ENCODE results near the gene GLT8D2.

Gene GLT8D2

DNA sequence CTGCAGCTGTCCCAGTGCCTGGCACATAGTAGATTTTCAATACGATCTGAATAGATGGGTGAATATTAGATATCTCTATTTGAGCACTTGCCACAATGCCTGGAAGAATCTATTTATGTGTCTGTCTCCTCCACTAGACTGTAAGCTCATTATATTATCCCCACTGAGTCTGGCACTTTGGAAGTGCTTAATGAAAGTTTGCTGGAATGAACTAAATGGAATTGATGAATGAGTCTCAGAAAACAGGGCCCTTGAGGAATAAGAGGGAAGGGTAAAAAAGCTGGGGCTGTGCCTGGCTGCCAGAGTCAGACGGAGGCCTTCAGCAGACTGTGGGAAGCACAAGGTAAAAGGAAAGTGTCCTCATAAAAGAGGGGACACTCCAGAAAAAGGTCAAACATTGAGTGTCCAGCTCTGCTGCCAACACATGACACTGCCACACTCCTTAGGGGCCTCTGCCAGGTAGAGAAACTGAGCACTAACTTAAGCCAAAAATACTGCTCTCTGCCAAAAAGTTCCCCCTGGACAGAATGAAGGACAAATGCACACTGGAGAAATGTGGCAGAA is 39.3 kb downstream of the GLT8D2 start:
- no peak overlapping the region for H3K27ac ChIP-seq
- TF ChIP-seq, protein P1, sequence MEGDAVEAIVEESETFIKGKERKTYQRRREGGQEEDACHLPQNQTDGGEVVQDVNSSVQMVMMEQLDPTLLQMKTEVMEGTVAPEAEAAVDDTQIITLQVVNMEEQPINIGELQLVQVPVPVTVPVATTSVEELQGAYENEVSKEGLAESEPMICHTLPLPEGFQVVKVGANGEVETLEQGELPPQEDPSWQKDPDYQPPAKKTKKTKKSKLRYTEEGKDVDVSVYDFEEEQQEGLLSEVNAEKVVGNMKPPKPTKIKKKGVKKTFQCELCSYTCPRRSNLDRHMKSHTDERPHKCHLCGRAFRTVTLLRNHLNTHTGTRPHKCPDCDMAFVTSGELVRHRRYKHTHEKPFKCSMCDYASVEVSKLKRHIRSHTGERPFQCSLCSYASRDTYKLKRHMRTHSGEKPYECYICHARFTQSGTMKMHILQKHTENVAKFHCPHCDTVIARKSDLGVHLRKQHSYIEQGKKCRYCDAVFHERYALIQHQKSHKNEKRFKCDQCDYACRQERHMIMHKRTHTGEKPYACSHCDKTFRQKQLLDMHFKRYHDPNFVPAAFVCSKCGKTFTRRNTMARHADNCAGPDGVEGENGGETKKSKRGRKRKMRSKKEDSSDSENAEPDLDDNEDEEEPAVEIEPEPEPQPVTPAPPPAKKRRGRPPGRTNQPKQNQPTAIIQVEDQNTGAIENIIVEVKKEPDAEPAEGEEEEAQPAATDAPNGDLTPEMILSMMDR (conservative IDR thresholded peaks at IDR 0.05) = no peak

GRCh38 chr12:104010121-104010520 is 39.9 kb downstream of the GLT8D2 start:
- TF ChIP-seq, protein P1 (conservative IDR thresholded peaks at IDR 0.05) = no peak
- no peak overlapping the region for H3K27ac ChIP-seq

- TF ChIP-seq, protein P1 (conservative IDR thresholded peaks at IDR 0.05) = no peak
- H3K27ac ChIP-seq = no peak overlapping the region
These were observed 43.1 kb downstream of the GLT8D2 start for GRCh38 chr12:104006929-104007328.

- no peak overlapping the region for H3K27ac ChIP-seq
These were observed 46.4 kb downstream of the GLT8D2 start for GRCh38 chr12:104003596-104003995.

GRCh38 chr12:104002686-104003085 is 47.3 kb downstream of the GLT8D2 start:
- no peak overlapping the region for H3K27ac ChIP-seq
- TF ChIP-seq, protein P1 (conservative IDR thresholded peaks at IDR 0.05) = no peak

More at GRCh38 chr12:104003596-104003995, 46.4 kb downstream of the GLT8D2 start:
- TF ChIP-seq, protein P1 (conservative IDR thresholded peaks at IDR 0.05) = no peak

DNA sequence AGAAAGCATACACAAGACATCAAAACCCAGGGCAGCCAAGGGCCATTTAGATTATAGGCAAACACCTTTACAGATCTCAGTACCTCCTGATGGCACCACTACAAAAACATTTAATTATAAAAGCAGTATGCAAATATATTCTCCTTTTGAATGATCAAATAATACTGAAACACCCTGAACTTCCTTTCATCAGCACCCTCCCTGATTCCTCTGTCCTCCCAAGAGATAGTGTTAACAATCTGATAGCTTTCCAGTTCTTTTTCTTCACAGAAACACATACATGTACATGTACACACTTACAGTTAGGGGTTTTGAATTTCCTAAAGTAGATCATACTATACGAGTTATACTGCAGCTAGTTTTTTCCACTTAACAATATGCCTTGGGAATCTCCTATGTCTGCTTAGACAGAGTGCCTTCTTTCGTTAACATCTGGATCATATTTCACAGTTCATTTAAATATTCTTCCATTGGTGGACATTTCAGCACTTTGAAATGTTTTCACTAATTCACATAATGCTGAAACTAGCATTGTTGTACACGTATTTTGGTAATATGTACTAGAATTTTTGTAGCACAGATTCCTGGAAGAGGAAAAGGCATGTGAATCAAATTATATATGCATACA is 49.1 kb downstream of the GLT8D2 start:
- TF ChIP-seq, protein P1 (conservative IDR thresholded peaks at IDR 0.05) = no peak
- no peak overlapping the region for H3K27ac ChIP-seq

GRCh38 chr12:103998976-103999375 is 51.0 kb downstream of the GLT8D2 start:
- no peak overlapping the region for H3K27ac ChIP-seq
- TF ChIP-seq, protein P1 (conservative IDR thresholded peaks at IDR 0.05) = no peak

Data from VCaP (cell line).